GM19395 (cell line): ENCODE measurements around the gene MUC5AC.
"Not testable (repeated sequence)": the region's sequence is repeated elsewhere in the genome, so short reads cannot be mapped to it uniquely, and the experiment has no call there.

Experiments
- ATAC-seq: cut with Tn5 transposase; IDR thresholded peaks from one replicate; pipeline ENCODE4 v1.9.1; 2021; ENCODE audit warnings: mild to moderate bottlenecking, moderate library complexity; ENCODE audit not compliant: unreplicated experiment

Gene MUC5AC

GRCh38 chr11:1177020-1177770 lies 19.4 kb downstream of the MUC5AC start:
- ATAC-seq = no peak

GRCh38 chr11:1177771-1178090 lies 20.0 kb downstream of the MUC5AC start:
- ATAC-seq = no peak

DNA sequence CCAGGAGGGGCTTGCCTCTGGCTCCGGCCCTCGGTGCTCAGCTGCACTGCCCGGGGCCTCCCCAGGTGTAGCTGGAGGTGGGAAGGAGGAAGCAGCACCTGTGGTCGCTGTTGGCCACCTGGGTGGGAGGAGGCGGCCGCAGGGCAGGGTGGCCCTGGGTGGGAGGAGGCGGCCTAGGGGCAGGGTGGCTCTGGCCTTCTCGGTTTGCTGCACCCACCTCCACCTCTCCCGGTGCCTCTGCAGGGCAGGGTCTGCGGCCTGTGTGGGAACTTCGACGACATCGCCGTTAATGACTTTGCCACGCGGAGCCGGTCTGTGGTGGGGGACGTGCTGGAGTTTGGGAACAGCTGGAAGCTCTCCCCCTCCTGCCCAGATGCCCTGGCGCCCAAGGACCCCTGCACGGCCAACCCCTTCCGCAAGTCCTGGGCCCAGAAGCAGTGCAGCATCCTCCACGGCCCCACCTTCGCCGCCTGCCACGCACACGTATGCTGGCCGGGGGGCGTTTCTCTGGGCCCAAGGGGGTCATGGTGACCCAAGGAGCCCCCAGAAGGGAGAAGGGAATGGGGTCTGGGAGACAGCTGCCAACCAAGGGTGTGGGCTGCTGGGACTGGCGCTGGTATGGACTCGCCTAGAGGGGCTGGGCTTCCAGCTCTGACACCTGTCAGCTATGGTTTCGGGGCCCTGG lies 20.6 kb downstream of the MUC5AC start:
- no peak for ATAC-seq

GRCh38 chr11:1178906-1179305 lies 21.2 kb downstream of the MUC5AC start:
- no peak for ATAC-seq

DNA sequence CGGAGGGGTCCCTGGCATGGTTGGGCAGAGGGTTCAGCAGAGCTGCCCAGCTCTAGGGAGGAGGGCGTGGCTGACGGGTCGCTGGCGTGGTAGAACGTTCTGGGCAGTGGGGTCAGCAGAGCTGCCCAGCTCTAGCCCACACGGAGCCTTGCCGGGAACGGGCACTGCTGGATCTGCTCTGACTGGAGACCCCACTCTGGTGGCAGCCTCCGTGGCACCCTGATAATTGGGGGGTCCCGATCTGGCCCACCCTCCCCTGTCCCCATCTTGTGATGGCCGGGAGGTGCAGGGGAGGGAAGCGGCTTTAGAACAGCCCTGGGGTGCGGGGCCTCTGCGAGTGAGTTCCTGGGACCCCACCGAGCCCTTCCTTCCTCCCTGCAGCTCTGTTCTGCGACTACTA lies 21.9 kb downstream of the MUC5AC start:
- no peak for ATAC-seq

DNA sequence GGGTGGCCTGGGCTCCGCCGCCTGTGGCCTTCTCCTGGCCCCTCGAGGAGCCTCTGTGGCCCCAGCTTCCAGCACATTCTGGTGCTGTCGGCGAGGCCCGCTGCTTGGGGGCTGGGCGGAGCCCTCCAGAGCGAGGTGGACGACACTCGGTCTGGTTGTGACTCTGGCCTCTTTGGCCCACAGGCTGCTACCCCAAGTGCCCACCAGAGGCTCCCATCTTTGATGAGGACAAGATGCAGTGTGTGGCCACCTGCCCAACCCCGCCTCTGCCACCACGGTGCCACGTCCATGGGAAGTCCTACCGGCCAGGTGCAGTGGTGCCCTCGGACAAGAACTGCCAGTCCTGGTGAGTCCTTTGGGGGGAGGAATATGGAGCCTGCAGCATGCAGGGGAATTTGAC lies 22.4 kb downstream of the MUC5AC start:
- no peak for ATAC-seq

DNA sequence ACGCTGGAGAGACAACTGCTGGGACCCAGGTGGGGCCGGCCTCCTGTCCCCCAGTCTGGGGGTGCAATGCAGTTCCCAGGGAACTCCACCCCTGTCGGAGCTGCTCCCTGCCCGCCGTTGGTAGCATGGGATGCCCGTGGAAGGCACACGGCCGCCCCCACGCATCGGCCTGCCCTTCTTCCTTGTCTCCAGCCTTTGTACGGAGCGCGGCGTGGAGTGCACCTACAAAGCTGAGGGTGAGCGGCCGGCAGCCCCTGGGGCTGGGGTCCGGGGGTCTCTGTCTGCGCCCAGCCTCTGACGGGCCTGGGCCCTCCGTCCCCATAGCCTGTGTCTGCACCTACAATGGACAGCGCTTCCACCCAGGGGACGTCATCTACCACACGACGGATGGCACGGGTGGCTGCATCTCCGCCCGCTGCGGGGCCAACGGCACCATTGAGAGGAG lies 23.2 kb downstream of the MUC5AC start:
- no peak for ATAC-seq

- ATAC-seq = no peak
Observed at GRCh38 chr11:1181420-1181819, 23.7 kb downstream of the MUC5AC start.

- no peak for ATAC-seq
Observed at GRCh38 chr11:1181853-1182535, 24.2 kb downstream of the MUC5AC start.

GRCh38 chr11:1184139-1184538 lies 26.4 kb downstream of the MUC5AC start:
- ATAC-seq = not testable (repeated sequence)

DNA sequence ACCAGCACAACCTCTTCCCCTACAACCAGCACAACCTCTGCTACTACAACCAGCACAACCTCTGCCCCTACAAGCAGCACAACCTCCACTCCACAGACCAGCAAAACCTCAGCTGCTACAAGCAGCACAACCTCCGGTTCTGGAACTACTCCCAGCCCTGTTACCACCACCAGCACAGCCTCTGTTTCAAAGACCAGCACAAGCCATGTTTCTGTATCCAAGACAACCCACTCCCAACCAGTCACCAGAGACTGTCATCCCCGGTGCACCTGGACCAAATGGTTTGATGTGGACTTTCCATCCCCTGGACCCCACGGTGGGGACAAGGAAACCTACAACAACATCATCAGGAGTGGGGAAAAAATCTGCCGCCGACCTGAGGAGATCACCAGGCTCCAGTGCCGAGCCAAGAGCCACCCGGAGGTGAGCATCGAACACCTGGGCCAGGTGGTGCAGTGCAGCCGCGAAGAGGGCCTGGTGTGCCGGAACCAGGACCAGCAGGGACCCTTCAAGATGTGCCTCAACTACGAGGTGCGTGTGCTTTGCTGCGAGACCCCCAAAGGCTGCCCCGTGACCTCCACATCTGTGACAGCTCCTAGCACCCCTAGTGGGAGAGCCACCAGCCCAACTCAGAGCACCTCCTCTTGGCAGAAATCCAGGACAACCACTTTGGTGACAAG lies 30.8 kb downstream of the MUC5AC start:
- ATAC-seq = not testable (repeated sequence)

DNA sequence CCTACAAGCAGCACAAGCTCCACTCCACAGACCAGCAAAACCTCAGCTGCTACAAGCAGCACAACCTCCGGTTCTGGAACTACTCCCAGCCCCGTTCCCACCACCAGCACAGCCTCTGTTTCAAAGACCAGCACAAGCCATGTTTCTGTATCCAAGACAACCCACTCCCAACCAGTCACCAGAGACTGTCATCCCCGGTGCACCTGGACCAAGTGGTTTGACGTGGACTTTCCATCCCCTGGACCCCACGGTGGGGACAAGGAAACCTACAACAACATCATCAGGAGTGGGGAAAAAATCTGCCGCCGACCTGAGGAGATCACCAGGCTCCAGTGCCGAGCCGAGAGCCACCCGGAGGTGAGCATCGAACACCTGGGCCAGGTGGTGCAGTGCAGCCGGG lies 32.1 kb downstream of the MUC5AC start:
- ATAC-seq = not testable (repeated sequence)

- ATAC-seq = not testable (repeated sequence)
Observed at GRCh38 chr11:1191786-1192470, 34.2 kb downstream of the MUC5AC start.

DNA sequence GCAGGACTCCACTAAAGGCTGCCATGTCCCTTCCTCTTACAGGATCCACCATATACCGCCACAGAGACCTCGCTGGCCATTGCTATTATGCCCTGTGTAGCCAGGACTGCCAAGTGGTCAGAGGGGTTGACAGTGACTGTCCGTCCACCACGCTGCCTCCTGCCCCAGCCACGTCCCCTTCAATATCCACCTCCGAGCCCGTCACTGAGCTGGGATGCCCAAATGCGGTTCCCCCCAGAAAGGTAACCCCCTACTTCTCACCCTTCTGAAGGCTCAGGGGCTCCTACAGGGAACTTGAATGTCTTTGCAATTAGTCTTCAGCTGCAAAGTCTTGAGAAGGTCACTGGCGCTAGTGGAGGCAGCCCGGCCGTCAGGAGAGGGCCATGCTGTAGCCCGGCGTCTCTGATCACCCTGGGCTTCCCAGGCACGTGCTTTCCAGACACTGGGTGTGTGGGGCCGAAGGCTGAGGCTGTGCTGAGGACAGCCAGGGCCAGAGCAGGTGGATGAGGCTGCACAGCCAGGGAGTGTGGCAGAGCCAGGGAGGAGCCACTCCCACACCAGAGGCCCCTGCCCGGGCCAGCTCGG lies 35.1 kb downstream of the MUC5AC start:
- no peak for ATAC-seq

GRCh38 chr11:1193326-1194230 lies 35.8 kb downstream of the MUC5AC start:
- no peak for ATAC-seq

DNA sequence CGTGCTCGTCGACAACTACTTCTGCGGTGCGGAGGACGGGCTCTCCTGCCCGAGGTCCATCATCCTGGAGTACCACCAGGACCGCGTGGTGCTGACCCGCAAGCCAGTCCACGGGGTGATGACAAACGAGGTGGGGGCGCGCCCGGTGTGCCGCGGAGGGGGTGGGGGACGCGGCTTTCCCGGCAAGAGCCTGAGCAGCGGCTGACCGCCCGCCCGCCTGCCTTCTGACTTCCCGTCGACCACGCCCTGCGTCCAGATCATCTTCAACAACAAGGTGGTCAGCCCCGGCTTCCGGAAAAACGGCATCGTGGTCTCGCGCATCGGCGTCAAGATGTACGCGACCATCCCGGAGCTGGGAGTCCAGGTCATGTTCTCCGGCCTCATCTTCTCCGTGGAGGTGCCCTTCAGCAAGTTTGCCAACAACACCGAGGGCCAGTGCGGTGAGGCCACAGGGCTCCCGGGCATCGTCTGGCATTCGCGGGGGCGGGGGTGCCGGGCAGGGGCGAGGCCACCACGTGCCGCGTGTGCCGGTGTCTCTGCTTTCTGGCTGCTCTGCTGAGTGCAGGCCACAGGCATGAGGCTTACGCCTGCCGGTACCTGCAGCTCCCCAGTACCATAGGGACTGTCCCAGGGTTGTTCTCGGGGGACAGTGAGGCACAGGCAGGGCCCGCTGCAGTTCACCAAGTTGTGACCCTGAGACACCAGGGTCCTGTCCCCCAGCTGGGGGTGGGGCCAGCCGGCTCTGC lies 36.7 kb downstream of the MUC5AC start:
- no peak for ATAC-seq

GRCh38 chr11:1194977-1195681 lies 37.4 kb downstream of the MUC5AC start:
- no peak for ATAC-seq
